H1 (cell line): ENCODE measurements around the gene RHOBTB3. TPM values are rescaled to one million over a fixed set of nuclear protein-coding genes. Genes with fewer than 3 reads are reported as not detected.

Experiments
- CTCF ChIA-PET: fragments of 300-600 bp; sonication (Branson Sonifier 250); formaldehyde crosslinking; loops from one replicate; lab custom pipeline; 2021; ENCODE audit not compliant: partially characterized antibody; lab: Charles Lee
- POLR2A ChIA-PET: fragments of 300-600 bp; sonication (Branson Sonifier 250); formaldehyde crosslinking; loops from one replicate; lab custom pipeline; 2021; ENCODE audit warnings: inconsistent platforms; ENCODE audit not compliant: partially characterized antibody; lab: Charles Lee
- DNase-seq, 2 experiments: peaks; one replicate each; pipeline versions ENCODE4 v3.0.0 to v3.0.0-alpha.2; 2010 to 2022; ENCODE audit warnings: low spot score in 2 of 2, low read depth in 1 of 2, mixed read lengths in 1 of 2
- FAIRE-seq: peaks from 2 replicates; lab custom pipeline; 2011; peaks lifted over from hg19 to GRCh38; lab: Jason Lieb, UNC
- H2AFZ ChIP-seq: 2 replicates; pipeline ENCODE4 v1.8.1; 2012; ENCODE audit warnings: low read length, inconsistent platforms
- H2AK5ac ChIP-seq: 2 replicates; pipeline ENCODE4 v1.6.1; 2013; ENCODE audit warnings: low read depth, low read length
- H2BK120ac ChIP-seq: replicated peaks from 2 replicates; pipeline ENCODE3; 2013; ENCODE audit warnings: low read depth, low read length, inconsistent platforms
- H2BK12ac ChIP-seq: 2 replicates; pipeline ENCODE4 v1.6.1; 2013; ENCODE audit warnings: low read depth, low read length
- H2BK15ac ChIP-seq: 2 replicates; pipeline ENCODE4 v1.6.1; 2013; ENCODE audit warnings: low read length
- H2BK20ac ChIP-seq: 2 replicates; pipeline ENCODE4 v1.6.1; 2013; ENCODE audit warnings: low read length
- H2BK5ac ChIP-seq: 2 replicates; pipeline ENCODE4 v1.6.1; 2013; ENCODE audit warnings: low read depth, low read length
- H3K14ac ChIP-seq: 2 replicates; pipeline ENCODE4 v1.6.1; 2013; ENCODE audit warnings: inconsistent platforms; ENCODE audit not compliant: insufficient read length
- H3K18ac ChIP-seq: 2 replicates; pipeline ENCODE4 v1.6.1; 2013; ENCODE audit warnings: low read length; ENCODE audit errors: extremely low read depth
- H3K23ac ChIP-seq: 2 replicates; pipeline ENCODE4 v1.6.1; 2013; ENCODE audit warnings: inconsistent platforms; ENCODE audit not compliant: insufficient read length
- H3K23me2 ChIP-seq: 2 replicates; pipeline ENCODE4 v1.6.1; 2013; ENCODE audit warnings: low read depth, low read length
- H3K27ac ChIP-seq: 2 replicates; pipeline ENCODE4 v1.6.1; 2011; ENCODE audit warnings: low read depth, low read length, inconsistent platforms
- H3K27me3 ChIP-seq, 4 experiments: replicated peaks in 1 of 4; 1 replicate in 1 of 4; 2 replicates in 3 of 4; pipeline versions ENCODE4 v1.6.1 to v1.8.1; 2011 to 2013; ENCODE audit warnings: low read length in 3 of 4, mild to moderate bottlenecking in 3 of 4, inconsistent platforms in 2 of 4, mixed read lengths in 2 of 4, moderate library complexity in 1 of 4; ENCODE audit not compliant: control insufficient read depth in 3 of 4, insufficient read depth in 3 of 4; ENCODE audit errors: extremely low read depth in 1 of 4
- H3K36me3 ChIP-seq, 4 experiments: 2 replicates each; pipeline versions ENCODE4 v1.6.1 to v1.8.1; 2011 to 2013; ENCODE audit warnings: mild to moderate bottlenecking in 4 of 4, low read length in 3 of 4, moderate library complexity in 2 of 4, control low read depth in 1 of 4, inconsistent platforms in 1 of 4; ENCODE audit not compliant: insufficient read depth in 4 of 4, control insufficient read depth in 2 of 4
- H3K4ac ChIP-seq: replicated peaks from 2 replicates; pipeline ENCODE3; 2013; ENCODE audit warnings: low read length, low read depth, mixed read lengths, inconsistent platforms; ENCODE audit not compliant: insufficient read length
- H3K4me1 ChIP-seq, 4 experiments: replicated peaks in 1 of 4; 1 replicate in 1 of 4; 2 replicates in 3 of 4; pipeline versions ENCODE4 v1.6.1 to v1.8.1; 2011 to 2013; ENCODE audit warnings: low read length in 3 of 4, inconsistent platforms in 2 of 4, mixed read lengths in 1 of 4; ENCODE audit not compliant: insufficient read depth in 4 of 4, control insufficient read depth in 3 of 4
- H3K4me2 ChIP-seq, 2 experiments: 2 replicates each; pipeline versions ENCODE4 v1.6.1 to v1.8.1; 2011 to 2013; ENCODE audit warnings: low read depth in 2 of 2, low read length in 2 of 2, control low read depth in 1 of 2, inconsistent platforms in 1 of 2, mild to moderate bottlenecking in 1 of 2; ENCODE audit not compliant: insufficient read depth in 1 of 2
- H3K4me3 ChIP-seq, 4 experiments: fragments of 200-600, 300-600 bp in 1 of 4; sonication (generic), shearing (Covaris generic), sonication (Bioruptor Twin) in 1 of 4; 2 replicates each; pipeline versions ENCODE4 v1.5.1 to v1.8.1; 2011 to 2016; ENCODE audit warnings: low read length in 4 of 4, low read depth in 3 of 4, control low read depth in 2 of 4, inconsistent platforms in 2 of 4, mild to moderate bottlenecking in 2 of 4, mixed read lengths in 1 of 4, moderate library complexity in 1 of 4; ENCODE audit not compliant: insufficient read depth in 2 of 4; ENCODE audit errors: extremely low read depth in 1 of 4
- H3K56ac ChIP-seq: replicated peaks from 2 replicates; pipeline ENCODE3; 2013; ENCODE audit warnings: low read depth, mild to moderate bottlenecking, mixed read lengths, low read length, inconsistent platforms; ENCODE audit not compliant: insufficient read length
- H3K79me1 ChIP-seq: 2 replicates; pipeline ENCODE4 v1.6.1; 2013; ENCODE audit warnings: low read depth, low read length, control low read depth
- H3K79me2 ChIP-seq, 2 experiments: 2 replicates each; pipeline versions ENCODE4 v1.6.1 to v1.8.1; 2012 to 2013; ENCODE audit warnings: low read length in 2 of 2, mild to moderate bottlenecking in 2 of 2, inconsistent platforms in 1 of 2; ENCODE audit not compliant: insufficient read depth in 2 of 2, control insufficient read depth in 1 of 2
- H3K9ac ChIP-seq, 4 experiments: replicated peaks in 1 of 4; 1 replicate in 1 of 4; 2 replicates in 3 of 4; pipeline versions ENCODE4 v1.6.1 to v1.8.1; 2011 to 2013; ENCODE audit warnings: low read depth in 3 of 4, low read length in 3 of 4, control low read depth in 2 of 4, mild to moderate bottlenecking in 2 of 4, moderate library complexity in 2 of 4, inconsistent platforms in 1 of 4; ENCODE audit errors: extremely low read depth in 1 of 4
- H3K9me3 ChIP-seq, 2 experiments: 2 replicates each; pipeline versions ENCODE4 v1.6.1 to v1.8.1; 2012 to 2013; ENCODE audit warnings: mild to moderate bottlenecking in 2 of 2, moderate library complexity in 2 of 2, control low read depth in 1 of 2, inconsistent platforms in 1 of 2, low read depth in 1 of 2, low read length in 1 of 2, mixed read lengths in 1 of 2; ENCODE audit not compliant: insufficient read depth in 2 of 2
- H4K20me1 ChIP-seq, 2 experiments: replicated peaks in 1 of 2; 2 replicates each; pipeline versions ENCODE3 to v1.8.1; 2011 to 2013; ENCODE audit warnings: inconsistent platforms in 2 of 2, low read length in 2 of 2, mild to moderate bottlenecking in 1 of 2; ENCODE audit not compliant: insufficient read depth in 2 of 2, control insufficient read depth in 1 of 2
- H4K5ac ChIP-seq: 2 replicates; pipeline ENCODE4 v1.6.1; 2013; ENCODE audit warnings: low read length, low read depth, mixed read lengths, inconsistent platforms; ENCODE audit not compliant: insufficient read length
- H4K8ac ChIP-seq: 2 replicates; pipeline ENCODE4 v1.8.0; 2013; ENCODE audit warnings: mild to moderate bottlenecking, moderate library complexity, low read length, inconsistent platforms; ENCODE audit not compliant: insufficient read depth; ENCODE audit errors: extremely low read depth
- H4K91ac ChIP-seq: replicated peaks from 2 replicates; pipeline ENCODE3; 2013; ENCODE audit warnings: low read length, mixed read lengths, inconsistent platforms; ENCODE audit not compliant: insufficient read length
- ASH2L ChIP-seq: fragments of 200-600, 300-600 bp; sonication (generic); IDR thresholded peaks from one replicate; pipeline ENCODE4 v1.7.1; 2017; ENCODE audit warnings: low read length
- ATF2 ChIP-seq: IDR thresholded peaks from 2 replicates; pipeline ENCODE4 v1.6.1; 2012; ENCODE audit warnings: low read length, inconsistent platforms
- CHD1 ChIP-seq: IDR thresholded peaks from 2 replicates; pipeline ENCODE4 v1.6.1; 2012; ENCODE audit warnings: low read depth, low read length, improper control_type of control experiment
- E2F6 ChIP-seq: IDR thresholded peaks from 2 replicates; pipeline ENCODE4 v1.6.1; 2012; ENCODE audit warnings: inconsistent platforms
- EP300 ChIP-seq, 2 experiments: IDR thresholded peaks; 1 replicate in 1 of 2; 2 replicates in 1 of 2; pipeline ENCODE4 v1.6.1; 2011 to 2012; ENCODE audit warnings: low read depth in 2 of 2, low read length in 2 of 2, mild to moderate bottlenecking in 2 of 2, borderline replicate concordance in 1 of 2, inconsistent platforms in 1 of 2, moderate library complexity in 1 of 2
- POLR2AphosphoS5 ChIP-seq: IDR thresholded peaks from 2 replicates; pipeline ENCODE4 v1.6.1; 2011; ENCODE audit warnings: low read depth, low read length
- SIX5 ChIP-seq: IDR thresholded peaks from 2 replicates; pipeline ENCODE4 v1.6.1; 2011; ENCODE audit warnings: mild to moderate bottlenecking, low read depth, low read length
- SRF ChIP-seq: IDR thresholded peaks from 2 replicates; pipeline ENCODE4 v1.6.1; 2011; ENCODE audit warnings: mild to moderate bottlenecking, low read depth, low read length, moderate library complexity
- WGBS, 2 experiments: shearing (Covaris generic) in 1 of 2; methylation state at CpG; one replicate each; pipeline versions ENCODE4 v1.1.6 to v1.1.7; 2013 to 2015; ENCODE audit warnings: low lambda C conversion rate in 2 of 2, mixed read lengths in 2 of 2, inconsistent platforms in 1 of 2, low coverage in 1 of 2, missing lambda C conversion rate in 1 of 2; ENCODE audit not compliant: insufficient replicate concordance in 2 of 2, insufficient coverage in 1 of 2, insufficient read length in 1 of 2; ENCODE audit errors: extremely low coverage in 1 of 2, missing lambda C conversion rate in 1 of 2; 5-methylcytosine and 5-hydroxymethylcytosine counted together
- polyA plus RNA-seq, 7 experiments: library from polyadenylated mRNA; depleted of rRNA in 3 of 7; stranded (reverse) in 5 of 7; unstranded in 2 of 7; fragments of >200 nt in 5 of 7; fragments of 200-250 nt in 2 of 7; gene quantifications; 1 replicate in 5 of 7; 2 replicates in 1 of 7; 4 replicates in 1 of 7; pipeline versions ENCODE4 v1.2.1 to v1.2.3, GENCODE V29; 2011 to 2013; ENCODE audit warnings: missing spikeins in 2 of 7, mixed read lengths in 2 of 7
- total RNA-seq: library from RNA; stranded (reverse); fragmentation: NEBNext Ultra II Directional; extraction: Animal tissue kit (Norgen Biotek cat#: 25700); gene quantifications from 2 replicates; pipeline ENCODE4 v1.2.1, GENCODE V29; 2021

The RHOBTB3 gene
- total and polyA plus RNA-seq, 2 of the 8 experiments (the other 6 are each of a cell fraction or from before 2014, with no cell fraction given), result 8.2 to 17.5 TPM

- Histone ChIP-seq H3K27ac (no peak overlapping the region), H3K27me3 (no peaks in the 10 kb centered on the region), H2BK12ac (no peak overlapping the region), H4K91ac (no peak overlapping the region), H2BK20ac (no peak overlapping the region), H2AFZ (no peak overlapping the region), H3K14ac (no peak overlapping the region), H3K23ac (no peak overlapping the region), H2AK5ac (no peak overlapping the region), H4K8ac (no peak overlapping the region), H3K4me2 (no peak overlapping the region), H3K9ac (no peak overlapping the region), H2BK5ac (no peak overlapping the region), H3K4ac (no peak overlapping the region), H3K9me3 (no peaks in the 10 kb centered on the region), H2BK120ac (no peak overlapping the region), H3K18ac (no peak overlapping the region), H3K79me2 (no peaks in the 10 kb centered on the region), H3K23me2 (no peaks in the 10 kb centered on the region), H3K36me3 (no peaks in the 10 kb centered on the region), H4K20me1 (no peaks in the 10 kb centered on the region), H3K56ac (no peak overlapping the region), H3K4me1 (no peaks in the 10 kb centered on the region), H4K5ac (no peak overlapping the region), H3K4me3 (no peak overlapping the region), H2BK15ac (no peak overlapping the region), H3K79me1 (no peaks in the 10 kb centered on the region)
- CTCF ChIA-PET, result no interaction called here
- 94% methylated on average over 2 of the region's 2 CpGs; no CpG with 5 or more reads in 1 of the 2 experiments for WGBS, 2 experiments
- FAIRE-seq, result no peak
- TF ChIP-seq ASH2L (no peak), ATF2 (no peak), SIX5 (no peak), EP300 (IDR thresholded peaks at IDR 0.05; ENCODE audit: borderline replicate concordance in 1 of 2, low read depth in 2 of 2, low read length in 2 of 2) (no peak), E2F6 (no peak), POLR2AphosphoS5 (no peak), CHD1 (no peak), SRF (no peak)
- POLR2A ChIA-PET, result no interaction called here
- DNase-seq, result no peak
Observed at GRCh38 chr5:95748133-95748532, 17.0 kb downstream of the RHOBTB3 start.
